GM12878 (cell line): ENCODE measurements around the gene PNMA6F. TPM values are rescaled to one million over a fixed set of nuclear protein-coding genes. Genes with fewer than 3 reads are reported as not detected.

ENCODE experiments used
- ATAC-seq: fragments of 200-7000 bp; cut with Tn5 transposase; 3 replicates; pipeline ENCODE4 v1.9.1; 2020; ENCODE audit warnings: mild to moderate bottlenecking, moderate library complexity
- BruUV-seq: library from RNA; stranded (reverse); fragments of 400-500 nt; replicated peaks from 2 replicates; lab custom pipeline; 2021; lab: Mats Ljungman, UMichigan
- CTCF ChIA-PET: fragments of 300-600 bp; sonication (Branson Sonifier 250); formaldehyde crosslinking; extraction: SDS; loops from one replicate; lab custom pipeline; 2021; ENCODE audit warnings: inconsistent platforms; lab: Yijun Ruan, JAX
- POLR2A ChIA-PET: fragments of 350-600 bp; formaldehyde crosslinking; extraction: SDS; loops from one replicate; lab custom pipeline; 2021; ENCODE audit warnings: inconsistent platforms; lab: Charles Lee
- RAD21 ChIA-PET: fragments of 300-600 bp; sonication (Branson Sonifier 250); formaldehyde crosslinking; loops from one replicate; lab custom pipeline; 2023; ENCODE audit warnings: antibody characterized with exemption; ENCODE audit not compliant: unreplicated experiment; lab: Charles Lee
- SMC1A ChIA-PET: fragments of 300-600 bp; sonication (Branson Sonifier 250); formaldehyde crosslinking; loops from one replicate; lab custom pipeline; 2023; ENCODE audit not compliant: unreplicated experiment, uncharacterized antibody; lab: Charles Lee
- DNase-seq: peaks from one replicate; pipeline ENCODE4 v3.0.0-alpha.2; 2011; ENCODE audit warnings: low read depth, low spot score
- FAIRE-seq: peaks from 3 replicates; lab custom pipeline; 2011; peaks lifted over from hg19 to GRCh38; lab: Jason Lieb, UNC
- H2AFZ ChIP-seq: 2 replicates; pipeline ENCODE4 v1.6.0; 2011; ENCODE audit warnings: low read depth, low read length, control low read depth; ENCODE audit not compliant: control insufficient read depth
- H3K27ac ChIP-seq: 2 replicates; pipeline ENCODE4 v1.5.1; 2011; ENCODE audit warnings: control low read depth; ENCODE audit not compliant: control insufficient read depth, insufficient read depth
- H3K27me3 ChIP-seq, 2 experiments: replicated peaks in 1 of 2; 2 replicates each; pipeline versions ENCODE4 v1.6.0 to v1.6.1; 2011; ENCODE audit warnings: low read length in 1 of 2; ENCODE audit not compliant: control insufficient read depth in 2 of 2, insufficient read depth in 2 of 2
- H3K36me3 ChIP-seq, 2 experiments: 2 replicates each; pipeline ENCODE4 v1.5.1; 2011; ENCODE audit warnings: low read length in 1 of 2; ENCODE audit not compliant: control insufficient read depth in 2 of 2, insufficient read depth in 2 of 2
- H3K4me1 ChIP-seq: 2 replicates; pipeline ENCODE4 v1.6.1; 2011; ENCODE audit warnings: mild to moderate bottlenecking, low read length, moderate library complexity, mixed read lengths; ENCODE audit not compliant: control insufficient read depth, insufficient read depth
- H3K4me2 ChIP-seq: 2 replicates; pipeline ENCODE4 v1.6.0; 2011; ENCODE audit warnings: control low read depth; ENCODE audit not compliant: control insufficient read depth, insufficient read depth
- H3K4me3 ChIP-seq: fragments of 200-600 bp; sonication (generic); 2 replicates; pipeline ENCODE4 v1.5.1; 2016
- H3K79me2 ChIP-seq: 2 replicates; pipeline ENCODE4 v1.6.0; 2011; ENCODE audit warnings: low read length; ENCODE audit not compliant: control insufficient read depth, insufficient read depth
- H3K9ac ChIP-seq: 2 replicates; pipeline ENCODE4 v1.8.0; 2011; ENCODE audit warnings: low read length, control low read depth, mixed read lengths; ENCODE audit not compliant: control insufficient read depth, insufficient read depth
- H3K9me3 ChIP-seq: replicated peaks from 3 replicates; pipeline ENCODE4 v1.5.1; 2011; ENCODE audit warnings: mild to moderate bottlenecking, low read length; ENCODE audit not compliant: control insufficient read depth, insufficient read depth
- H4K20me1 ChIP-seq: 2 replicates; pipeline ENCODE4 v1.6.0; 2011; ENCODE audit not compliant: control insufficient read depth, insufficient read depth
- GABPA ChIP-seq: IDR thresholded peaks from 2 replicates; pipeline ENCODE4 v1.6.1; 2014; ENCODE audit warnings: antibody characterized with exemption, low read depth, mild to moderate bottlenecking, inconsistent platforms
- KDM1A ChIP-seq: fragments of 200-600 bp; sonication (generic); IDR thresholded peaks from 2 replicates; pipeline ENCODE4 v1.6.1; 2016; ENCODE audit warnings: borderline replicate concordance
- MEF2B ChIP-seq: fragments of 450-650 bp; IDR thresholded peaks from 2 replicates; pipeline ENCODE4 v1.6.1; 2018; ENCODE audit warnings: mild to moderate bottlenecking, moderate library complexity; ENCODE audit not compliant: partially characterized antibody, poor library complexity, severe bottlenecking
- SREBF1 ChIP-seq: IDR thresholded peaks from 2 replicates; pipeline ENCODE4 v1.6.1; 2012; ENCODE audit warnings: mild to moderate bottlenecking, low read length
- TAF1 ChIP-seq: IDR thresholded peaks from 2 replicates; pipeline ENCODE4 v1.6.1; 2011; ENCODE audit warnings: mild to moderate bottlenecking, low read depth, low read length, borderline replicate concordance
- WGBS: methylation state at CpG from one replicate; pipeline ENCODE4 v1.1.6; 2016; ENCODE audit warnings: low lambda C conversion rate; ENCODE audit not compliant: insufficient replicate concordance, insufficient coverage; ENCODE audit errors: missing lambda C conversion rate; 5-methylcytosine and 5-hydroxymethylcytosine counted together
- in situ Hi-C: fragments of 300-500 bp; cut with MboI; formaldehyde crosslinking; loops from 9 replicates; pipeline ENCODE4 v1.14.3; 2018; ENCODE audit warnings: mixed read lengths
- intact Hi-C: fragments of 100-400 bp; cut with micrococcal nuclease; formaldehyde crosslinking; loops from one replicate; pipeline ENCODE4 v1.14.2; 2022; ENCODE audit not compliant: unreplicated experiment
- polyA plus RNA-seq, 11 experiments: library from polyadenylated mRNA; depleted of rRNA in 4 of 11; unstranded in 6 of 11; stranded (reverse) in 5 of 11; fragments of >200 nt; fragmentation: Nextera tagmentation in 4 of 11; fragmentation: Illumina TruSeq in 1 of 11; extraction: Ambion mirVana in 4 of 11; extraction: Trizol in 1 of 11; gene quantifications; 1 replicate in 1 of 11; 2 replicates in 10 of 11; pipeline versions ENCODE4 v1.2.1 to v1.2.3, GENCODE V29; 2011 to 2016; ENCODE audit warnings: inconsistent platforms in 2 of 11, missing spikeins in 2 of 11, low read depth in 1 of 11
- total RNA-seq, 4 experiments: library from RNA; depleted of rRNA in 3 of 4; stranded (reverse); fragments of >200 nt in 3 of 4; fragmentation: Illumina TruSeq in 1 of 4; extraction: Trizol in 1 of 4; gene quantifications; 2 replicates each; pipeline versions ENCODE4 v1.2.1 to v1.2.3, GENCODE V29; 2013 to 2021
- TF ChIP-seq, protein P1 (sequence below): fragments of 450-650 bp; IDR thresholded peaks from 2 replicates; pipeline ENCODE4 v1.6.1; 2017; ENCODE audit warnings: mild to moderate bottlenecking, moderate library complexity
- TF ChIP-seq, protein P2 (sequence below): fragments of 450-650 bp; formaldehyde crosslinking; IDR thresholded peaks from 2 replicates; pipeline ENCODE4 v1.4.0; 2020; ENCODE audit warnings: mild to moderate bottlenecking, moderate library complexity

Gene PNMA6F
- total and polyA plus RNA-seq, 10 of the 15 experiments (the other 5 are each of a cell fraction or from before 2014, with no cell fraction given) = not detected

- Histone ChIP-seq H3K9ac (no peak overlapping the region), H2AFZ (no peak overlapping the region), H3K4me1 (no peaks in the 10 kb centered on the region), H3K79me2 (no peaks in the 10 kb centered on the region), H3K4me3 (no peak overlapping the region), H3K27ac (no peak overlapping the region), H3K27me3 (no peaks in the 10 kb centered on the region), H3K9me3 (no peaks in the 10 kb centered on the region), H3K4me2 (no peak overlapping the region), H4K20me1 (no peaks in the 10 kb centered on the region), H3K36me3 (no peaks in the 10 kb centered on the region)
- BruUV-seq = no TSS peak
- ChIA-PET POLR2A (no interaction called here), CTCF (no interaction called here), RAD21 (no interaction called here), SMC1A (no interaction called here)
- no peak for DNase-seq
- TF ChIP-seq MEF2B (no peak), KDM1A (no peak), GABPA (no peak), SREBF1 (no peak), TAF1 (no peak)
- TF ChIP-seq, protein P1, sequence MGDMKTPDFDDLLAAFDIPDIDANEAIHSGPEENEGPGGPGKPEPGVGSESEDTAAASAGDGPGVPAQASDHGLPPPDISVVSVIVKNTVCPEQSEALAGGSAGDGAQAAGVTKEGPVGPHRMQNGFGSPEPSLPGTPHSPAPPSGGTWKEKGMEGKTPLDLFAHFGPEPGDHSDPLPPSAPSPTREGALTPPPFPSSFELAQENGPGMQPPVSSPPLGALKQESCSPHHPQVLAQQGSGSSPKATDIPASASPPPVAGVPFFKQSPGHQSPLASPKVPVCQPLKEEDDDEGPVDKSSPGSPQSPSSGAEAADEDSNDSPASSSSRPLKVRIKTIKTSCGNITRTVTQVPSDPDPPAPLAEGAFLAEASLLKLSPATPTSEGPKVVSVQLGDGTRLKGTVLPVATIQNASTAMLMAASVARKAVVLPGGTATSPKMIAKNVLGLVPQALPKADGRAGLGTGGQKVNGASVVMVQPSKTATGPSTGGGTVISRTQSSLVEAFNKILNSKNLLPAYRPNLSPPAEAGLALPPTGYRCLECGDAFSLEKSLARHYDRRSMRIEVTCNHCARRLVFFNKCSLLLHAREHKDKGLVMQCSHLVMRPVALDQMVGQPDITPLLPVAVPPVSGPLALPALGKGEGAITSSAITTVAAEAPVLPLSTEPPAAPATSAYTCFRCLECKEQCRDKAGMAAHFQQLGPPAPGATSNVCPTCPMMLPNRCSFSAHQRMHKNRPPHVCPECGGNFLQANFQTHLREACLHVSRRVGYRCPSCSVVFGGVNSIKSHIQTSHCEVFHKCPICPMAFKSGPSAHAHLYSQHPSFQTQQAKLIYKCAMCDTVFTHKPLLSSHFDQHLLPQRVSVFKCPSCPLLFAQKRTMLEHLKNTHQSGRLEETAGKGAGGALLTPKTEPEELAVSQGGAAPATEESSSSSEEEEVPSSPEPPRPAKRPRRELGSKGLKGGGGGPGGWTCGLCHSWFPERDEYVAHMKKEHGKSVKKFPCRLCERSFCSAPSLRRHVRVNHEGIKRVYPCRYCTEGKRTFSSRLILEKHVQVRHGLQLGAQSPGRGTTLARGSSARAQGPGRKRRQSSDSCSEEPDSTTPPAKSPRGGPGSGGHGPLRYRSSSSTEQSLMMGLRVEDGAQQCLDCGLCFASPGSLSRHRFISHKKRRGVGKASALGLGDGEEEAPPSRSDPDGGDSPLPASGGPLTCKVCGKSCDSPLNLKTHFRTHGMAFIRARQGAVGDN = no peak
- TF ChIP-seq, protein P2, sequence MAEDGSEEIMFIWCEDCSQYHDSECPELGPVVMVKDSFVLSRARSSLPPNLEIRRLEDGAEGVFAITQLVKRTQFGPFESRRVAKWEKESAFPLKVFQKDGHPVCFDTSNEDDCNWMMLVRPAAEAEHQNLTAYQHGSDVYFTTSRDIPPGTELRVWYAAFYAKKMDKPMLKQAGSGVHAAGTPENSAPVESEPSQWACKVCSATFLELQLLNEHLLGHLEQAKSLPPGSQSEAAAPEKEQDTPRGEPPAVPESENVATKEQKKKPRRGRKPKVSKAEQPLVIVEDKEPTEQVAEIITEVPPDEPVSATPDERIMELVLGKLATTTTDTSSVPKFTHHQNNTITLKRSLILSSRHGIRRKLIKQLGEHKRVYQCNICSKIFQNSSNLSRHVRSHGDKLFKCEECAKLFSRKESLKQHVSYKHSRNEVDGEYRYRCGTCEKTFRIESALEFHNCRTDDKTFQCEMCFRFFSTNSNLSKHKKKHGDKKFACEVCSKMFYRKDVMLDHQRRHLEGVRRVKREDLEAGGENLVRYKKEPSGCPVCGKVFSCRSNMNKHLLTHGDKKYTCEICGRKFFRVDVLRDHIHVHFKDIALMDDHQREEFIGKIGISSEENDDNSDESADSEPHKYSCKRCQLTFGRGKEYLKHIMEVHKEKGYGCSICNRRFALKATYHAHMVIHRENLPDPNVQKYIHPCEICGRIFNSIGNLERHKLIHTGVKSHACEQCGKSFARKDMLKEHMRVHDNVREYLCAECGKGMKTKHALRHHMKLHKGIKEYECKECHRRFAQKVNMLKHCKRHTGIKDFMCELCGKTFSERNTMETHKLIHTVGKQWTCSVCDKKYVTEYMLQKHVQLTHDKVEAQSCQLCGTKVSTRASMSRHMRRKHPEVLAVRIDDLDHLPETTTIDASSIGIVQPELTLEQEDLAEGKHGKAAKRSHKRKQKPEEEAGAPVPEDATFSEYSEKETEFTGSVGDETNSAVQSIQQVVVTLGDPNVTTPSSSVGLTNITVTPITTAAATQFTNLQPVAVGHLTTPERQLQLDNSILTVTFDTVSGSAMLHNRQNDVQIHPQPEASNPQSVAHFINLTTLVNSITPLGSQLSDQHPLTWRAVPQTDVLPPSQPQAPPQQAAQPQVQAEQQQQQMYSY (CRISPR knock-in tag) = no peak
- no peak for ATAC-seq
- no peak for FAIRE-seq
- WGBS = 38% methylated on average over 17 of the region's 17 CpGs
- in situ Hi-C loops (loop anchor here (25.0 kb wide), 1 partner anchor 144 kb away; no protein-coding TSS in a partner anchor), intact Hi-C loops (no loop called here)
These were observed 14.9 kb downstream of the PNMA6F start for GRCh38 chrX:153306527-153307115.
